Natural killer cell (primary cell): ENCODE measurements around the gene ANP32E. TPM values are rescaled to one million over a fixed set of nuclear protein-coding genes. Genes with fewer than 3 reads are reported as not detected.

Source experiments
- ATAC-seq, 3 donors: fragments of 150-1000 bp in 2 of 3; fragments of 200-7000 bp in 1 of 3; cut with Tn5 transposase; 1 replicate in 1 of 3; 2 replicates in 2 of 3; pipeline ENCODE4 v1.10.0; 2021; ENCODE audit warnings: mild to moderate bottlenecking in 2 of 3, moderate library complexity in 2 of 3
- DNase-seq, 2 donors: peaks; one replicate each; pipeline versions ENCODE4 v3.0.0 to v3.0.0-alpha.2; 2013 to 2021; ENCODE audit warnings: mixed read lengths in 1 of 2
- H3K27ac ChIP-seq: one replicate; pipeline ENCODE4 v1.5.1; 2013; ENCODE audit warnings: mild to moderate bottlenecking, low read length
- H3K27me3 ChIP-seq: one replicate; pipeline ENCODE4 v1.6.1; 2013; ENCODE audit warnings: low read length; ENCODE audit not compliant: control insufficient read depth, insufficient read depth
- H3K36me3 ChIP-seq: one replicate; pipeline ENCODE4 v1.6.1; 2013; ENCODE audit warnings: low read length; ENCODE audit not compliant: control insufficient read depth, insufficient read depth
- H3K4me1 ChIP-seq: one replicate; pipeline ENCODE4 v1.6.1; 2013; ENCODE audit warnings: low read length; ENCODE audit not compliant: control insufficient read depth, insufficient read depth
- H3K4me3 ChIP-seq: one replicate; pipeline ENCODE4 v1.5.1; 2013; ENCODE audit warnings: low read length
- H3K9me3 ChIP-seq: one replicate; pipeline ENCODE4 v1.6.1; 2013; ENCODE audit warnings: low read length; ENCODE audit not compliant: control insufficient read depth, insufficient read depth
- H3K27ac Mint-ChIP-seq, 2 donors: one replicate each; pipeline ENCODE4 v1.8.0; 2022; ENCODE audit warnings: mild to moderate bottlenecking in 2 of 2, mixed read lengths in 2 of 2, moderate library complexity in 1 of 2
- H3K27me3 Mint-ChIP-seq, 2 donors: one replicate each; pipeline ENCODE4 v1.8.0; 2022; ENCODE audit warnings: low read depth in 2 of 2, mixed read lengths in 2 of 2
- H3K36me3 Mint-ChIP-seq: one replicate; pipeline ENCODE4 v1.8.0; 2022; ENCODE audit warnings: mixed read lengths
- H3K4me1 Mint-ChIP-seq, 2 donors: one replicate each; pipeline ENCODE4 v1.8.0; 2022; ENCODE audit warnings: mixed read lengths in 2 of 2
- H3K4me3 Mint-ChIP-seq: one replicate; pipeline ENCODE4 v1.8.0; 2022; ENCODE audit warnings: mild to moderate bottlenecking, moderate library complexity, mixed read lengths
- H3K9me3 Mint-ChIP-seq, 2 donors: one replicate each; pipeline ENCODE4 v1.8.0; 2022; ENCODE audit warnings: mixed read lengths in 2 of 2
- CTCF ChIP-seq: fragments of 200-600 bp; IDR thresholded peaks from one replicate; pipeline ENCODE4 v1.8.0; 2022; ENCODE audit warnings: antibody characterized with exemption
- WGBS: methylation state at CpG from one replicate; pipeline ENCODE4 v1.1.7; 2013; ENCODE audit warnings: missing lambda C conversion rate; ENCODE audit not compliant: insufficient coverage; 5-methylcytosine and 5-hydroxymethylcytosine counted together
- intact Hi-C: fragments of 100-400 bp; cut with micrococcal nuclease; formaldehyde crosslinking; loops from one replicate; pipeline ENCODE4 v1.14.2; 2022
- total RNA-seq, 4 donors: library from RNA; stranded (reverse); fragments of 120-200 nt in 1 of 4; gene quantifications; one replicate each; pipeline versions ENCODE4 v1.2.3 to v1.2.4, GENCODE V29; 2013 to 2022

ANP32E gene
- total RNA-seq, 3 donors from 2014 or later (not counting 1 experiment from before 2014, with no cell fraction given), result 50.7 to 56.9 (median 55.2) TPM

- no peak overlapping the region for H3K4me3 Mint-ChIP-seq
- no peak overlapping the region for H3K4me3 ChIP-seq
- H3K4me1 Mint-ChIP-seq, result peaks cover 12 to 13% of the 10 kb centered on the region in 2 donors
Observed at GRCh38 chr1:150185481-150185880, 50.4 kb downstream of the ANP32E start.

GRCh38 chr1:150183061-150183460, 52.9 kb downstream of the ANP32E start:
- intact Hi-C loops, result no loop called here
- 87% methylated on average over 3 of the region's 3 CpGs for WGBS
- no peaks in the 10 kb centered on the region for H3K27me3 ChIP-seq
- DNase-seq (no peak), ATAC-seq (no peak)
- H3K4me1 ChIP-seq, result peaks cover 17% of the 10 kb centered on the region
- Mint-ChIP-seq H3K9me3 (no peaks in the 10 kb centered on the region), H3K27ac (no peak overlapping the region), H3K36me3 (no peaks in the 10 kb centered on the region), H3K4me1 (peaks cover 12 to 13% of the 10 kb centered on the region in 2 donors), H3K4me3 (no peak overlapping the region), H3K27me3 (no peaks in the 10 kb centered on the region)
- no peaks in the 10 kb centered on the region for H3K9me3 ChIP-seq
- no peak for TF ChIP-seq CTCF
- H3K27ac ChIP-seq, result no peak overlapping the region
- H3K4me3 ChIP-seq, result no peak overlapping the region
- H3K36me3 ChIP-seq, result no peaks in the 10 kb centered on the region

More at GRCh38 chr1:150185481-150185880, 50.4 kb downstream of the ANP32E start:
- H3K4me1 ChIP-seq, result peaks cover 17% of the 10 kb centered on the region
- no peaks in the 10 kb centered on the region for H3K9me3 ChIP-seq
- 96% methylated on average over 6 of the region's 7 CpGs for WGBS
- no peaks in the 10 kb centered on the region for H3K36me3 Mint-ChIP-seq
- no peak for TF ChIP-seq CTCF
- DNase-seq (no peak), ATAC-seq (no peak)
- H3K9me3 Mint-ChIP-seq, result no peaks in the 10 kb centered on the region
- peak overlapping the region in 1 of 2 donors; percentile 85 for H3K27ac Mint-ChIP-seq
- no peaks in the 10 kb centered on the region for H3K36me3 ChIP-seq
- H3K27ac ChIP-seq, result no peak overlapping the region
- no peaks in the 10 kb centered on the region for H3K27me3 ChIP-seq
- no peaks in the 10 kb centered on the region for H3K27me3 Mint-ChIP-seq
- intact Hi-C loops, result loop anchor here (5.0 kb wide), 1 partner anchor 33 kb away; no protein-coding TSS in a partner anchor

GRCh38 chr1:150182247-150182646, 53.7 kb downstream of the ANP32E start:
- Mint-ChIP-seq H3K4me1 (peaks cover 6% of the 10 kb centered on the region in 2 donors), H3K27me3 (no peaks in the 10 kb centered on the region), H3K4me3 (no peak overlapping the region), H3K27ac (no peak overlapping the region), H3K36me3 (no peaks in the 10 kb centered on the region), H3K9me3 (no peaks in the 10 kb centered on the region)
- no peak overlapping the region for H3K4me3 ChIP-seq
- ATAC-seq (no peak), DNase-seq (no peak)
- no peaks in the 10 kb centered on the region for H3K9me3 ChIP-seq
- no peak overlapping the region for H3K27ac ChIP-seq
- no peaks in the 10 kb centered on the region for H3K27me3 ChIP-seq
- intact Hi-C loops, result no loop called here
- H3K36me3 ChIP-seq, result no peaks in the 10 kb centered on the region
- no peak for TF ChIP-seq CTCF
- WGBS, result 91% methylated on average over 11 of the region's 11 CpGs
- peaks cover 9% of the 10 kb centered on the region for H3K4me1 ChIP-seq

- WGBS, result 48% methylated on average over 4 of the region's 5 CpGs
- ATAC-seq (no peak), DNase-seq (no peak)
- Mint-ChIP-seq H3K4me3 (no peak overlapping the region), H3K4me1 (no peaks in the 10 kb centered on the region), H3K27me3 (no peaks in the 10 kb centered on the region), H3K9me3 (no peaks in the 10 kb centered on the region), H3K27ac (no peak overlapping the region), H3K36me3 (no peaks in the 10 kb centered on the region)
- Histone ChIP-seq H3K9me3 (no peaks in the 10 kb centered on the region), H3K36me3 (no peaks in the 10 kb centered on the region), H3K27ac (no peak overlapping the region), H3K27me3 (no peaks in the 10 kb centered on the region), H3K4me1 (no peaks in the 10 kb centered on the region), H3K4me3 (no peak overlapping the region)
- TF ChIP-seq CTCF, result no peak
- intact Hi-C loops, result no loop called here
Observed at GRCh38 chr1:150180474-150180873, 55.4 kb downstream of the ANP32E start.
